HepG2 (cell line): ENCODE results near the gene PNP. TPM values are rescaled to one million over a fixed set of nuclear protein-coding genes. Genes with fewer than 3 reads are reported as not detected.

Source experiments
- BRCA1 ChIP-seq: sonication (generic); formaldehyde crosslinking; IDR thresholded peaks from 2 replicates; pipeline ENCODE4 v1.4.0; 2020; ENCODE audit warnings: missing genetic modification reagents
- DNMT3B ChIP-seq: conservative IDR thresholded peaks from 2 replicates; pipeline ENCODE4 v1.6.1; 2016; ENCODE audit warnings: missing biosample characterization, control low read depth
- ETV6 ChIP-seq: sonication (generic); formaldehyde crosslinking; conservative IDR thresholded peaks from 2 replicates; pipeline ENCODE4 v1.4.0; 2020; ENCODE audit warnings: missing genetic modification reagents
- KDM3A ChIP-seq: IDR thresholded peaks from 2 replicates; pipeline ENCODE4 v1.6.1; 2018; ENCODE audit warnings: low read depth, missing compliant biosample characterization
- MBD4 ChIP-seq: IDR thresholded peaks from 2 replicates; pipeline ENCODE4 v1.6.1; 2012; ENCODE audit warnings: low read length, inconsistent platforms, borderline replicate concordance
- MNT ChIP-seq: fragments of 450-650 bp; IDR thresholded peaks from 2 replicates; pipeline ENCODE4 v1.6.1; 2016
- NR2F2 ChIP-seq: IDR thresholded peaks from 2 replicates; pipeline ENCODE4 v1.6.1; 2012; ENCODE audit warnings: low read depth, inconsistent platforms, borderline replicate concordance
- PPARG ChIP-seq: conservative IDR thresholded peaks from 2 replicates; pipeline ENCODE4 v1.6.1; 2016; ENCODE audit warnings: missing biosample characterization, missing genetic modification reagents
- PRDM10 ChIP-seq: sonication (generic); formaldehyde crosslinking; IDR thresholded peaks from 2 replicates; pipeline ENCODE4 v1.4.0; 2020; ENCODE audit warnings: low read depth, missing genetic modification reagents
- RERE ChIP-seq: IDR thresholded peaks from 2 replicates; pipeline ENCODE4 v1.6.1; 2016; ENCODE audit warnings: low read depth, missing genetic modification reagents, missing compliant biosample characterization
- SMC3 ChIP-seq: IDR thresholded peaks from 2 replicates; pipeline ENCODE4 v1.6.1; 2011; ENCODE audit warnings: low read length, improper control_type of control experiment
- ZNF292 ChIP-seq: sonication (generic); formaldehyde crosslinking; IDR thresholded peaks from 2 replicates; pipeline ENCODE4 v1.8.1; 2022; ENCODE audit warnings: mild to moderate bottlenecking, low read depth, missing genetic modification reagents, borderline replicate concordance
- ZNF512 ChIP-seq: sonication (generic); formaldehyde crosslinking; IDR thresholded peaks from 2 replicates; pipeline ENCODE4 v1.4.0; 2020; ENCODE audit warnings: mild to moderate bottlenecking, missing genetic modification reagents
- ZNF547 ChIP-seq: sonication (generic); formaldehyde crosslinking; IDR thresholded peaks from 2 replicates; pipeline ENCODE4 v1.5.1; 2020; ENCODE audit warnings: mild to moderate bottlenecking, missing genetic modification reagents
- ZNF75D ChIP-seq: sonication (generic); formaldehyde crosslinking; IDR thresholded peaks from 2 replicates; pipeline ENCODE4 v1.8.1; 2023; ENCODE audit warnings: missing genetic modification reagents, mild to moderate bottlenecking, borderline replicate concordance
- ZSCAN9 ChIP-seq: IDR thresholded peaks from 2 replicates; pipeline ENCODE4 v1.6.1; 2016; ENCODE audit warnings: borderline replicate concordance
- polyA plus RNA-seq, 8 experiments: library from polyadenylated mRNA; depleted of rRNA in 3 of 8; stranded (reverse) in 7 of 8; unstranded in 1 of 8; fragments of >200 nt; fragmentation: Illumina TruSeq in 4 of 8; extraction: Trizol in 4 of 8; gene quantifications; 2 replicates each; pipeline versions ENCODE4 v1.2.1 to v1.2.3, GENCODE V29; 2011 to 2016; ENCODE audit warnings: low read depth in 4 of 8, missing spikeins in 1 of 8, mixed read lengths in 1 of 8; ENCODE audit not compliant: insufficient read depth in 1 of 8
- total RNA-seq, 5 experiments: library from RNA; depleted of rRNA; stranded (reverse); fragments of >200 nt; fragmentation: Illumina TruSeq; extraction: Trizol; gene quantifications; 2 replicates each; pipeline ENCODE4 v1.2.3, GENCODE V29; 2016; ENCODE audit warnings: low read depth in 1 of 5

Gene PNP
- total and polyA plus RNA-seq, 2 of the 13 experiments (the other 11 are each of a cell fraction or from before 2014, with no cell fraction given) = 45.4 to 74.8 TPM

GRCh38 chr14:20427231-20428009 lies 41.8 kb upstream of the PNP start (continued):
- TF ChIP-seq RERE (CRISPR knock-in tag) (0 out of 2 replicates have a peak, but pooled peaks have one; percentile 12), DNMT3B (CRISPR knock-in tag) (no peak), KDM3A (CRISPR knock-in tag) (no peak), ETV6 (CRISPR knock-in tag) (no peak), ZSCAN9 (no peak), PRDM10 (CRISPR knock-in tag) (peak; percentile 72; the same call in 1 of the 2 replicates), ZNF512 (0 out of 2 replicates have a peak, but pooled peaks have one; percentile 31), SMC3 (no peak), MNT (no peak), ZNF75D (CRISPR knock-in tag) (no peak), PPARG (CRISPR knock-in tag) (0 out of 2 replicates have a peak, but pooled peaks have one; percentile 39), ZNF547 (no peak), ZNF292 (CRISPR knock-in tag) (0 out of 2 replicates have a peak, but pooled peaks have one; percentile 46), NR2F2 (0 out of 2 replicates have a peak, but pooled peaks have one; percentile 17), MBD4 (no peak), BRCA1 (no peak)
